Stimulated activated CD4-positive, alpha-beta T cell treated with anti-CD3 and anti-CD28 coated beads, TNF-alpha, amount 100 ng/mL, for 1 hour (primary cell): ENCODE measurements around the gene LEP.
"Not testable (repeated sequence)": the region's sequence is repeated elsewhere in the genome, so short reads cannot be mapped to it uniquely, and the experiment has no call there.

Experiments used
- DNase-seq, 3 donors: peaks; one replicate each; pipeline ENCODE4 v3.0.0-alpha.2; 2020; ENCODE audit warnings: low read depth in 3 of 3, low spot score in 1 of 3

The LEP gene

GRCh38 chr7:128210590-128211570 lies 30.2 kb upstream of the LEP start:
- no peak for DNase-seq

GRCh38 chr7:128211626-128212025 lies 29.5 kb upstream of the LEP start:
- DNase-seq, result no peak

GRCh38 chr7:128214463-128214862 lies 26.6 kb upstream of the LEP start:
- DNase-seq, result no peak

- no peak for DNase-seq
Observed at GRCh38 chr7:128215281-128215680, 25.8 kb upstream of the LEP start.

- no peak for DNase-seq
Observed at GRCh38 chr7:128215739-128216138, 25.3 kb upstream of the LEP start.

- no peak for DNase-seq
Observed at GRCh38 chr7:128217030-128217805, 23.9 kb upstream of the LEP start.

GRCh38 chr7:128217967-128218652 lies 23.0 kb upstream of the LEP start:
- DNase-seq, result no peak

GRCh38 chr7:128219636-128220035 lies 21.4 kb upstream of the LEP start:
- DNase-seq, result no peak

- DNase-seq, result no peak
Observed at GRCh38 chr7:128221929-128222403, 19.1 kb upstream of the LEP start.

GRCh38 chr7:128226132-128226980 lies 14.7 kb upstream of the LEP start:
- no peak for DNase-seq

- no peak for DNase-seq
Observed at GRCh38 chr7:128227271-128227670, 13.8 kb upstream of the LEP start.

- no peak for DNase-seq
Observed at GRCh38 chr7:128231021-128231420, 10.1 kb upstream of the LEP start.

GRCh38 chr7:128231677-128232076 lies 9.4 kb upstream of the LEP start:
- no peak for DNase-seq

GRCh38 chr7:128233471-128233870 lies 7.6 kb upstream of the LEP start:
- no peak for DNase-seq

GRCh38 chr7:128234476-128235026 lies 6.5 kb upstream of the LEP start:
- no peak for DNase-seq

GRCh38 chr7:128235471-128235870 lies 5.6 kb upstream of the LEP start:
- DNase-seq, result no peak

- no peak for DNase-seq
Observed at GRCh38 chr7:128236924-128237586, 4.0 kb upstream of the LEP start.

- not testable (repeated sequence) for DNase-seq
Observed at GRCh38 chr7:128239146-128239545, 1.9 kb upstream of the LEP start.

- DNase-seq, result no peak
Observed at GRCh38 chr7:128242661-128243060, 1.6 kb downstream of the LEP start.

- DNase-seq, result no peak
Observed at GRCh38 chr7:128243273-128243672, 2.2 kb downstream of the LEP start.
